GM21576 (cell line): Measurements from ENCODE around the gene RGS9BP.
"Not testable (repeated sequence)": the region's sequence is repeated elsewhere in the genome, so short reads cannot be mapped to it uniquely, and the experiment has no call there.

Source experiments
- ATAC-seq: cut with Tn5 transposase; IDR thresholded peaks from one replicate; pipeline ENCODE4 v1.9.1; 2021; ENCODE audit warnings: mild to moderate bottlenecking, moderate library complexity; ENCODE audit not compliant: unreplicated experiment

Gene RGS9BP, protein sequence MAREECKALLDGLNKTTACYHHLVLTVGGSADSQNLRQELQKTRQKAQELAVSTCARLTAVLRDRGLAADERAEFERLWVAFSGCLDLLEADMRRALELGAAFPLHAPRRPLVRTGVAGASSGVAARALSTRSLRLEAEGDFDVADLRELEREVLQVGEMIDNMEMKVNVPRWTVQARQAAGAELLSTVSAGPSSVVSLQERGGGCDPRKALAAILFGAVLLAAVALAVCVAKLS

DNA sequence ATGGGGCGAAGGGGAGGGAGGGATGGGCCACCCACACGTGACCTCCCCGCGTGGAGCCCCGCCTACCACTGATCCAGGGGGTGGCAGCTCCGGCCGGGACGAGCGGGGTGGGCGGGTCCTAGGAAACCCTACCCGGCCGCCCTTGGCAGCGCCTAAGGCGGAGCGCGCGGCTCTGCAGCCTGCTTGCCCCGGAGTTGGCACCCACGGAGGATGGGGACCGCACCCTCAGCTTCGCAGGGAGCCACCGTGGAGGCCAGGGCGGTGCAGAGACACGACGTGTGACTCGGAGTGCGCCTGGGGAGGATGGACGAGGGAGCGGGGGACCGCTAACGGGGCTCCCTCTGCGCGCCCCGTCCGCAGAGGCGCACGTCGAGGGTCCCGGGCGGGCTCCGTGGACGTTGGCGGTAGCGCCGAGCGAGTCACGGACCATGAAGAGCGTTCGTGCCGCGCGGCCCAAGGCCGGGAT lies at the start of gene RGS9BP:
RGS9BP (plus strand) TSS at position 129 of the 466 bp plus-strand sequence. CDS start 416 bp downstream, outside the sequence.
- no peak for ATAC-seq

DNA sequence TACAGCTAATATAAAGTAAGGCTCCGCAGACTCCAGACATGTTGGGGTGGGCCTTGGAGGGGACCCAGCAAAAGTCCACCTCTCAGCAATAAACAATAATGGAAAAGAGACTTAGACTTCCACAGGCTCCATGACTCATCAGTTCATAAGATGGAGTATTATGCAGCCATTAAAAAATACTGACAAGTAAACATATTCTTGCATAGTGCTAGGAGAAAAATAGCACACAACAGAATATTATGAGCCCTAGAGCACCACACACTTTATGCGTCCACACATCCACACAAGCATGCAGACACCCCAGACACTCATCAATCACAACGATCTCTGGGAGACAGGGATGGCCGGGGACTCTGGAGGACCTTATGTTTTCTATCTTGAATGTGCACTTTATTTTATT lies 48.7 kb upstream of the RGS9BP start:
- ATAC-seq = no peak

DNA sequence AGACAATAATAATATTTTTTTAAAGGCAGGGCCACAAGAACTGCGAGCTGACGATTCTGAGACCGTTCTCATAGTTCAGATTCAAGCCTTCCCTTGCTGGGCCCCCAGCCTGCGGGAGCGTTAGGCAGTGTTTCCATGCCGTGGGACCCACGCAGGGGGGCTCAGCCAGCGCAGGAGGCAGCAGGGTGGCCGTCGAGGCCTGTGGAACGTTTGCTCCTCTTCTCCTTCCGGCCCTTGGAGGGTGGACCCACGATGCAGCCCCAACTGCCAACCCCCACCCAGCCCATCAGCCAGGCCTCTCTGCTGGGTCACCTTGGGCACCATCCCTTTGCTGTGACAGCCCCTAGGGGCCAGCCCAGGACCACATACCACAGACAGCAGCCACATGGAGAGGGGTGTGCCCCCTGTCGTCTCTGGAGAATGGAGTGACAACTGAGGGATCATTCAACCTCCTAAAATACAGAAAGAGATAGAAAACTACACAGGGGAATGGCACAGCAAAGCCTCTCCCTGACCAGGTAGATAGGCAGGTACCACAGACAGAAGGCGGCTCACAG lies 47.9 kb upstream of the RGS9BP start:
- ATAC-seq = no peak

DNA sequence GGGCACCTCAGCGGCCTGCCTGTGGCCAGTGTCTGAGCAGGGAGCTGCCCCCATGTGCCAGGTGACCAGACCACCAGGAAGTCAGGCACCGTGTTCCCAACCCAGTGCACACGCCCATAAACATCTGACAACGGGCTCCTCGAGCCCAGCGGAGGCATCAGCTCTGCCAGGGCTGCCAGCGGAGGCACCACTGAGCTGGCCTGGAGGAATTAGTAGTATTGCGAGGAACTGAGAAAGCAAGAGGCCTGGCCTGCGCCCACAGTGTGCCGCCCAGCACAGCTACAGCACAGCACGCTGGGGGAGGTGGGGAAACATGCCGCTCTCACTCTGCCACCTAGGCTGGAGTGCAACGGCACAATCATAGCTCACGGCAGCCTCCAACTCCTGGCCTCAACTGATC lies 45.3 kb upstream of the RGS9BP start:
- no peak for ATAC-seq

DNA sequence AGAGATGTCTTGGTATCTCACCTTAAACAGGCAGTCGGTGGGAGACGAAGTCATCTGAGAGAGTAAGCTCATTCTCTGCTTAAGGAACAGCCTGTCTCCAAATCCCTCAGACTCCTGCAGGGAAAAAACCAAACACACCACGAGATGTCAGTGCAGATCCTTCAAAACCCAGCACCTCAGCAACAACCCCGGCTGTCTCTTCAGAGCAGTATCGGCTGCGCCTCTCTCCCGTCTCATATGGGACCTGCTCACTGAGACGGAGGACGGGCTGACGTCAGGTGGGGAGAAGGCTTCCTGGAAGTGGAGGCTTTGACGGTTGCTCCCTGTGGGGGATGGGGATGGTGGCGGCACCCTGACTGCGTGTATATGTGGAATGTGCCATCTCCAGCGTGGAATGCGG lies 44.3 kb upstream of the RGS9BP start:
- ATAC-seq = no peak

DNA sequence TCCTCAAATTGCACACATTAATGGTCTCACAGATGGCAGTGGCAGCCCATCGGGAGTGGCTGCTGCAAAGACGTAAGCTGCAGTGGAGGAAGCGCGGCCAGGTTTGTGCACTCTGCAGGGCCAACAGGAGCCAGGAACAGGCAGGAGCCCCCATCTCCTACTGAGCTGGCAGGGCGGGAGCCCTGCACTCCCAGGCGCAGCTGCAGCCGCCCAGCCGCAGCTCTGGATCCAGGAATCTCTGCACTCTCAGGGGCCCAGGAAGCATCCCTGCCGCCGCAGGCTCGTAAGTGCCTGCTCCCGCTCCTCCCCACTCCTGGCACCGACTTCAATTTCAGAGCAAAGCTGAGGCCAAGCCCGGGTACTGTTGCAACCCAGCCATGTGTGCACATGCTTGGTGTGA lies 38.2 kb upstream of the RGS9BP start:
- ATAC-seq = no peak

DNA sequence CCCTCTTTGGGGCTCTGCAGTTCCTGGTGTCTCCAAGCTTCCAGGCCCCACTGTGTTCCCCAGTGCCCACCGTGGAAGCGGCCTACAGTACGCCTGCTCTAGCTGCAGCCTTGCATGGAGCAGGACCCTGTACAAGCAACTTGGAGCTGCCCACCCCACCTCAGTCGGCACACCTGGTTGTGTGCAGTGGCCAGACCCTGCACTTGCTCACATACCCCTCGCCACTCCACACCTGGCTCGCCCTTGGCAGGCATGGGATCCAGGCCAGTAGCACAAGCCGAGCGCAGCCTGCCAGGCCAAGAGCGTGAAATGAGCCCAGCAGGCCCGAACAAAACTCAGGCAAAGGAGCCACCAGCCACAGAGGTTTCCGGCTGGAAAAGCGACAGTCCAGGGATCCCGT lies 37.0 kb upstream of the RGS9BP start:
- ATAC-seq = no peak

DNA sequence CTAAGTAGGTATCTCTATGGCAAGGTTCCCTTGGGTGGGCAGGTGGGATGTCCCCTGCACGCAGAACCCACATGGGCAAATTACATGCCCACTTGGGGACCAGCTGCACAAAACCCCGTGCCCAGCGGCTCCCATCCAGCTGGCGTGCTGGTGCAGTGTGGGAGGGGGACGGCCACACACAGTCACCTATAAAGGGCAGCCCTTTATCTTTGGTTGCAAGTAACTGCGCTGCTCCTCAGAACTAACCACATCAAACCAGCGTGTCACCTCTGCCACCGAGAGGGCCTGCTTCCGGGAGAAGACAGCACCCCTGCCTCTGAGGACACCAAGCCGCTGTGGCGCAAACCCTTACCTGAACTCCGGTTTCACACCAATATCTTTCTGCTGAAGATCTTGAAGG lies 32.9 kb upstream of the RGS9BP start:
- no peak for ATAC-seq

DNA sequence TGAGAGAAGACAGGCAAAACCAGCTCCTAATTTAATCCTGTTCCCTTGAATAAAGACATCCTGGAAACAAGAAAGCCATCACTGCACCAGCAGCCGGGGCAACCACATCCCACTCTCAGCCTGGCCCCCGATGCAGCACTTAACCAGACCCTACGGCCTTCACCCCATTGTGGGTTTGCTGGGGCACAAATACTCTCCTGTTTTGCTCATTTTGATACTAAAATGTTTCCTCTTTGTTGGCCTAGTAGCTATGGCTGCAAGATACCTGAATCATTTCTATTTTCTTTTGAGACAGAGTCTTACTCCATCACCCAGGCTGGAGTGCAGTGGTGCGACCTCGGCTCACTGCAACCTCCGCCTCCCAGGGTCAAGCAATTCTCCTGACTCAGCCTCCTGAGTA lies 29.1 kb upstream of the RGS9BP start:
- no peak for ATAC-seq

DNA sequence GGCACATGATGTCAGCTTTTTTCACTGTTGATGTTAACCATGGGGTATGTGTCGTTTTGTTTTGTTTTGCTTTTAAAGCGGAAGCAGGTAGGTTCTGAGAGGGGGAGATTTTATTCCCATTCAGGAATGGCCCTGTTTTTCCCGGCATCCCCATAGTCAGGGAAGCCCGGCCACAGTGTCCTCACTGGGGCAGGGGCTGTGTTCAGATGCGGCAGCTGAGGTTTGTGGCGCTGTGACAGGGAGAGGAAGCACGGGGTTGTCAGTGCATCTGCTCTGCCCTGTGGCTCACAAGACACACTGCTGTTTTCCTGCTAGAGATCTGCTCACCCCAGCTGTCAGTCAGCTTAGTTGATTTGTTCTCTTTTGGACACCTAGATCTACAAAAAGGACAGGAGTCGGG lies 28.3 kb upstream of the RGS9BP start:
- no peak for ATAC-seq

DNA sequence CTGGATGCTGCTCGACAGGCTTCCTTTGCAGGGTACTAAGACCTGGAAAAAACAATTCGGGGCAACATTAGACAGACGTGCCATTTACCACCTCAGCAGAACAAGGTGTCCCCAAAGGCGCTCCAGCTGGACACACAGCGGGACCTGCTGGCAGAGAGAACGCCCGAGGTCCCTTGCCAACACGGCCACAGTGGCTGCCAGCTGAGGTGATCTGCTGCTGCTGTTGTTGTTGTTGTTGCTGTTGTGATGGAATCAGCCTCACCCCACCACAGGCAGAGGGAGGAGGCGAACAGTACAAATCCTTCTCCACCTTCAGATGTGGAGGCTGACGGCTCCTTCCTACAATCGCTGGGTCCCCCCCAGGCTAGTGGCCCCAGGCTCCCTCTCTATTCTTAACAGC lies 25.9 kb upstream of the RGS9BP start:
- no peak for ATAC-seq

DNA sequence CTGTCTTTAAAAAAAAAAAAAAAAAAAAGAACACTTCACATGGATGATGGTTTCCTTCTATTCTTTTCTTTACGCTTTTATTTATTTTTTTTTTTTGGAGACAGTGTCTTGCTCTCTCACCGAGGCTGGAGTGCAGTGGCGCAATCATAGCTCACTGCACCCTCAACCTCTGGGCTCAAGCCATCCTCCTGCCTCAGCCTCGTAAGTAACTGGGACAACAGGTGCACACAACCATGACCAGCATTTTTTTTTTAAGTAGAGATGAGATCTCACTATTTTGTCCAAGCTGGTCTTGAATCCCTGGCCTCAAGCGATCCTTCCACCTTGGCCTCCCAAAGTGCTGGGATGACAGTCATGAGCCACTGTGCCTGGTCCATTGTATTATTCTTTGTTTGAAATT lies 25.0 kb upstream of the RGS9BP start:
- no peak for ATAC-seq

DNA sequence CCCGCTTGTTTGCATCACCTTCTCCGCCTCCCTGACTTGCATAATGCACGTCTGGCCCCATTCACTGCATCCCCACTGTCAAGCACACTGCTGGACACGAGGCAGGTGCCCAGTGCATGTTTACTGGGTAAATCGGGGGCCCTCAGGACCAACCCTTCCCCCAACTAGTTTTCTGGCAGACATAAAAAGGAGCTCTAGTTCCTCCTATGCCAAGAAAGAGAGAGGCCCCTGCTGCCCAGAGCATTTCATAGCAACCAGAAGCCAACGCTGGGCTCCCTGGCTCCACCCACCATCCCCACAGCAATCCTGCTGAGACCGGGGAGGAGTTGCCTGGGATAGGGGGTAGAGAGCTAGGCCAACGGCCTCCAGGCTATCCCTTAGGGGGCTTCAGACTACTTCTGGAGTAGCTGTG lies 23.9 kb upstream of the RGS9BP start:
- no peak for ATAC-seq

DNA sequence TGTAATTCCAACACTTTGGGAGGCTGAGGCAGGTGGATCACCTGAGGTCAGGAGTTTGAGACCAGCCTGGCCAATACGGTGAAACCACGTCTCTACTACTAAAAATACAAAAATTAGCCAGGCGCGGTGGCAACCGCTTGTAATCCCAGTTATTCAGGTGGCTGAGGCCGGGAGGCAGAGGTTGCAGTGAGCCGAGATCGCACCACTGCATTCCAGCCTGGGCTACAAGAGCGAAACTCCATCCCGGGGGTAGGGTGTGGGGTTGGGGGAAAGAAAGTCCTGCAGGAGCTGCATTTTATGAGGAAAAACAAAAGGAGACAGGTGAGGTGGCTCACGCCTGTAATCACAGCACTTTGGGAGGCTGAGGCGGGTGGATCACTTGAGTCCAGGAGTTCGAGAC lies 23.3 kb upstream of the RGS9BP start:
- ATAC-seq = not testable (repeated sequence)

DNA sequence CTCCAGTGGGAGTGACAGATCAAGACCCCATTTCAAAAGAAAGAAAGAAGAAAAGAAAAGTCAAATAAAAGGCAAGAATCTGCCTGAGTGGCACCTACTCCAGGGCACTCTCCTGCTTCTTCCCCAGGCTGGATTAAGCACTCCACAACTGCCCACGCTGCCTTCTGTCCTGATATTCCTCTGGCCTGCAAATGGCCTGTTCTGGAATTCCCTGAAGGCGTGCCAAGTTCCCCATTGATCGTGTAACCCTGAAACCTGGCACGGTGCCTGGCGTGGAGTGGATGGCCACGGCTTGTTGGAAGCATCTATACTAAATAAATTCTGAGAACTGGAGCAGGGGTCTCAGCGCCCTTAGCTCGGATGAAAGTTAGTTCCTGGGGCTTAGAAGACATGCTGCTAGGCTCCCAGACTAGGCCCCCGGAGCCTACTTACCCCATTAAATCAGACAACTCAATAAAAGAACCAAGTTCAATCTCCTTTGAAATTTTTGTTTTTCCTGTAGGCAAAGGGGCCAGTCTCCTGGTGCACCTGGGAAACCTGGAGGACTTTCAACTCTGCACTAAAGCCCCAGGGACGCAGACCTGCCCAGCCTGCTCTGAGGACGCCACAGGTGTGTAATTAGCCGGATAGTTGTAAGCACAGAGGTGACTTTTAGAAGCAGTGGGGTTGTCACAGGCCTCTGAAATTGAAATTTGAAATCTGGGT lies 22.6 kb upstream of the RGS9BP start:
- ATAC-seq = no peak

DNA sequence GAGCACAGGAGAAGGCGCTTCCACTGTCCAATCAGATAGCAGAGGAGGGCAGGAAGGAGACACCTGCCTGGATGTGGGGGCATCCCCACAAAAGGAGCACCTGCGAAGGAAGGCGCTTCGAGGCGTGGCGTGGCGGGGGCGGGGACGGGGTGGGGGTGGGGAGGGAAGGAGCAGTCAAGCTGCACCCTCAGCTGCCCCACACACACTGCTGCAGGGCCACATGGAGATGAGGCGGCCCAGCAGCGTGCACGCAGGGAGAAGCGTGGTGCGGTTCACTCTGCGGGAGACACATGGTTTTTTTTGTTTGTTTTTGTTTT lies 22.1 kb upstream of the RGS9BP start:
- no peak for ATAC-seq

DNA sequence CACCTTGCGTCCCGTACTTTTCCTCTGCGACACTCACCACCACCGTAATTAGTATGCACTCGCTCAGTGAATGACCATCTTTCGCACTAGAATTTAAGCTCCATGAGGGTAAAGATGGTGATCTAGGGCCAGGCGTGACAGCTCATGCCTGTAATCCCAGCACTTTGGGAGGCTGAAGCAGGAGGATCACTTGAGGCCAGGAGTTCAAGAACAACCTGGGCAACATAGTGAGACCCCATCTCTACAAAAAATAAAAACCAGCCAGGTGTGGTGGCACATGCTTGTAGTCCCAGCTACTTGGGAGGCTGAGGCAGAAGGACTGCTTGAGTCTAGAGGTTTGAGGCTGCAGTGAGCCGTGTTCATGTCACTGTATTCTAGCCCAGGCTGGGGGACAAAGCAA lies 19.3 kb upstream of the RGS9BP start:
- ATAC-seq = not testable (repeated sequence)

DNA sequence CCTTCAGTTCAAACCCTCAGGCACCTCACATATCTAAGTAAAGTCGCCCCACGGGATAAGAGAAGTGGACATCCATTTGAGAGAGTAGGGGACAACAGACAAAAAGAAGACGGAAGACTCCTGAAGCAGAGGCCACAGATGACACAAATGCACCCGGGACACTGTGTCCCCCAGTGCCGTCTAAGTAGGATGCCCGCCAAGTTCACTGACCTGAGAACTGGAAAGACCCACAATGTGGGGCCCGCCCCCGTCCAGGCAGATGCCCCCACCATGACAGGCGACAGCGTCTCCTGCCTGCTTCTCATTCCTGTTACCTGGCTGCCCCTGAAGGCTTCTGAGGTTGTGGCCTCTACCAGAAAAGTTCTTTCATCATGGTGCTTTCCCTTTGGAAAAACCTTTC lies 17.6 kb upstream of the RGS9BP start:
- no peak for ATAC-seq

DNA sequence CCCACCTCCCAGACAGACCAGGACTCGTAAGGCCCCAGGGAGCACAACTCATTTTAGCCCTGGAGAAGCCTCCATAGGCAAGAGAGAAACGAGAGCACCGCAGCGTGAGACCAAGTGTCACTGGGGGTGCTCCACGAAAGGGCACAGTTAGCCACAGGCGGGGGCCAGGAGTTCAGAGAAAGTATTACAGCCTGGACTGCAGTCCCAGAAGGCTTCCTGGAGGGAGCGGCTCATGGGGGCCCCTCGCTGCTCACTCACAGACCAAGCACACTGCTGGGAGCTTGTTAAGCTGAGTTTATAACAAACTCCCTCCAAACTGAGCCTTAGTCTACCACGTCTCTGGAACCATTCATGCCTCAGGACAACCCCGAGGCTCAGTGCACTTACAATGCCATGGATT lies 17.1 kb upstream of the RGS9BP start:
- ATAC-seq = no peak

DNA sequence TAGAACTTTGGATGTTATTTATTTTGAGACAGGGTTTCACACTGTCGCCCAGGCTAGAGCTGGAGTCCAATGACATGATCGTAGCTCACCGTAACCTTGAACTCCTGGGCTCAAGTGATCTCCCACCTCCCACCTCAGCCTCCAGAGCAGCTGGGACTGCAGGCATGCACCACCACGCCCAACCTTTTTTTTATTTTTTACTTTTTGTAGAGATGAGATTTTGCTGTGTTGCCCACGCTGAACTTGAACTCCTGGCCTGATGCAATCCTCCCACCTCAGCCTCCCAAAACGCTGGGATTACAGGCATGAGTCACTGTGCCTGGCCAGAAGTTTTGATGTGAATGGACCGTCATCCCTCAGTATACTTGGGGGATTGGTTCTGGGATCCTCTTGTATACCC lies 14.3 kb upstream of the RGS9BP start:
- ATAC-seq = no peak

DNA sequence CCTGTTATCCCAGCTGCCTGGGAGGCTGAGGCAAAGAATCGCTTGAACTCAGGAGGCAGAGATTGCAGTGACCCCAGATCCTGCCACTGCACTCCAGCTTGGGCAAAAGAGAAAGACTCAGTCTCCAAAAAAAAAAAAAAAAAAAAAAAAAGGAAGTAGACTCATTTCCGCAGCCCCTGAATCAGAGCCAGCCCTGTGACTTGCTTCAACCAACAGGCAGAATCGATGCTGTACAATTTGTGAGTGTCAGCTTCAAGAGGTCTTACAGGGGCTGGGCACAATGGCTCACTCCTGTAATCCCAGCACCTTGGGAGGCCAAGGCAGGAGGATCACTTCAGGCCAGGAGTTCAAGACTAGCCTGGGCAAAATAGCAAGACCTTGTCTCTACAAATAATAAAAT lies 13.5 kb upstream of the RGS9BP start:
- no peak for ATAC-seq

DNA sequence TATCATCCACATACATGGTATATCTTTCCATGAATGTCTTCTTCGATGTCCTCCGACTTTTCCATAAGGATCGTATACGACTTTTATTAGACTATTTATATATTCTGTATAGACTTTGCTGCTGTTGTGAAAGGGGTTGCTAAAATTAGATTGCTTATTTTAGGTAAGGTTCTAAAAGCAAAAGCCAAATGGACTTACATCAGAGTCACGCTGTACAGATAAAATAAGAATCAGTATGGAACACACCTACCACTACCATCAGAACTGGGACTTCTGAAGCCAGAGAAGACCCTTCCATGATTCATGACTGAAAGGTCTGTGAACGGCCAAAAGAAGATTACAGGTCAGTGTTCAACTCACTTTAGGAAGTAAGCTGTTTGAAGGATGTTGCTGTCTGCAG lies 9.6 kb upstream of the RGS9BP start:
- ATAC-seq = no peak

DNA sequence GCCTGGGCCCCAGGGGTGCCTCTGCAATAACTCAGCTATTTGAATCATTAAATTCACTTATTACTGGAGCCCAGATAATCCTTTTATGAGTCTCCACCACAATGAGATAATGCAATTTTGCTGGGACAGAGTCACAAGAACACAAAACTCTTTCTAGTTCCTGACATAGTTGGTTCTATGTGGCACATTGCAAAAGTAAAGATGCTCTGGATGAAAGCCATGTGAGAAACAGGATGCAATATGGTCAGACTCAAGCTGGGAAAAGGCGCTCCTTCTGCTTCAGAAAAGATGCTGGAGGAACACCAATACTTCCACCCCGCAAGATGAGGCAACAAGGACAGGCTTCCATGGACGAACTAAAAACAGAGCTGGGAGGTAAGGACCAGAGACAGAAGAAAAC lies 6.3 kb upstream of the RGS9BP start:
- no peak for ATAC-seq
